H1 (cell line): ENCODE measurements around the gene CYP2A6. TPM values are rescaled to one million over a fixed set of nuclear protein-coding genes. Genes with fewer than 3 reads are reported as not detected.
A peak's percentile ranks its signal among the peaks of the same experiment; 100 is the strongest.

Experiments
- CTCF ChIA-PET: fragments of 300-600 bp; sonication (Branson Sonifier 250); formaldehyde crosslinking; loops from one replicate; lab custom pipeline; 2021; ENCODE audit not compliant: partially characterized antibody; lab: Charles Lee
- POLR2A ChIA-PET: fragments of 300-600 bp; sonication (Branson Sonifier 250); formaldehyde crosslinking; loops from one replicate; lab custom pipeline; 2021; ENCODE audit warnings: inconsistent platforms; ENCODE audit not compliant: partially characterized antibody; lab: Charles Lee
- DNase-seq, 2 experiments: peaks; one replicate each; pipeline versions ENCODE4 v3.0.0 to v3.0.0-alpha.2; 2010 to 2022; ENCODE audit warnings: low spot score in 2 of 2, low read depth in 1 of 2, mixed read lengths in 1 of 2
- FAIRE-seq: peaks from 2 replicates; lab custom pipeline; 2011; peaks lifted over from hg19 to GRCh38; lab: Jason Lieb, UNC
- H2AFZ ChIP-seq: 2 replicates; pipeline ENCODE4 v1.8.1; 2012; ENCODE audit warnings: low read length, inconsistent platforms
- H2AK5ac ChIP-seq: 2 replicates; pipeline ENCODE4 v1.6.1; 2013; ENCODE audit warnings: low read depth, low read length
- H2BK120ac ChIP-seq: replicated peaks from 2 replicates; pipeline ENCODE3; 2013; ENCODE audit warnings: low read depth, low read length, inconsistent platforms
- H2BK12ac ChIP-seq: 2 replicates; pipeline ENCODE4 v1.6.1; 2013; ENCODE audit warnings: low read depth, low read length
- H2BK15ac ChIP-seq: 2 replicates; pipeline ENCODE4 v1.6.1; 2013; ENCODE audit warnings: low read length
- H2BK20ac ChIP-seq: 2 replicates; pipeline ENCODE4 v1.6.1; 2013; ENCODE audit warnings: low read length
- H2BK5ac ChIP-seq: 2 replicates; pipeline ENCODE4 v1.6.1; 2013; ENCODE audit warnings: low read depth, low read length
- H3K14ac ChIP-seq: 2 replicates; pipeline ENCODE4 v1.6.1; 2013; ENCODE audit warnings: inconsistent platforms; ENCODE audit not compliant: insufficient read length
- H3K18ac ChIP-seq: 2 replicates; pipeline ENCODE4 v1.6.1; 2013; ENCODE audit warnings: low read length; ENCODE audit errors: extremely low read depth
- H3K23ac ChIP-seq: 2 replicates; pipeline ENCODE4 v1.6.1; 2013; ENCODE audit warnings: inconsistent platforms; ENCODE audit not compliant: insufficient read length
- H3K23me2 ChIP-seq: 2 replicates; pipeline ENCODE4 v1.6.1; 2013; ENCODE audit warnings: low read depth, low read length
- H3K27ac ChIP-seq: 2 replicates; pipeline ENCODE4 v1.6.1; 2011; ENCODE audit warnings: low read depth, low read length, inconsistent platforms
- H3K27me3 ChIP-seq, 4 experiments: replicated peaks in 1 of 4; 1 replicate in 1 of 4; 2 replicates in 3 of 4; pipeline versions ENCODE4 v1.6.1 to v1.8.1; 2011 to 2013; ENCODE audit warnings: low read length in 3 of 4, mild to moderate bottlenecking in 3 of 4, inconsistent platforms in 2 of 4, mixed read lengths in 2 of 4, moderate library complexity in 1 of 4; ENCODE audit not compliant: control insufficient read depth in 3 of 4, insufficient read depth in 3 of 4; ENCODE audit errors: extremely low read depth in 1 of 4
- H3K36me3 ChIP-seq, 4 experiments: 2 replicates each; pipeline versions ENCODE4 v1.6.1 to v1.8.1; 2011 to 2013; ENCODE audit warnings: mild to moderate bottlenecking in 4 of 4, low read length in 3 of 4, moderate library complexity in 2 of 4, control low read depth in 1 of 4, inconsistent platforms in 1 of 4; ENCODE audit not compliant: insufficient read depth in 4 of 4, control insufficient read depth in 2 of 4
- H3K4ac ChIP-seq: replicated peaks from 2 replicates; pipeline ENCODE3; 2013; ENCODE audit warnings: low read length, low read depth, mixed read lengths, inconsistent platforms; ENCODE audit not compliant: insufficient read length
- H3K4me1 ChIP-seq, 4 experiments: replicated peaks in 1 of 4; 1 replicate in 1 of 4; 2 replicates in 3 of 4; pipeline versions ENCODE4 v1.6.1 to v1.8.1; 2011 to 2013; ENCODE audit warnings: low read length in 3 of 4, inconsistent platforms in 2 of 4, mixed read lengths in 1 of 4; ENCODE audit not compliant: insufficient read depth in 4 of 4, control insufficient read depth in 3 of 4
- H3K4me2 ChIP-seq, 2 experiments: 2 replicates each; pipeline versions ENCODE4 v1.6.1 to v1.8.1; 2011 to 2013; ENCODE audit warnings: low read depth in 2 of 2, low read length in 2 of 2, control low read depth in 1 of 2, inconsistent platforms in 1 of 2, mild to moderate bottlenecking in 1 of 2; ENCODE audit not compliant: insufficient read depth in 1 of 2
- H3K4me3 ChIP-seq, 4 experiments: fragments of 200-600, 300-600 bp in 1 of 4; sonication (generic), shearing (Covaris generic), sonication (Bioruptor Twin) in 1 of 4; 2 replicates each; pipeline versions ENCODE4 v1.5.1 to v1.8.1; 2011 to 2016; ENCODE audit warnings: low read length in 4 of 4, low read depth in 3 of 4, control low read depth in 2 of 4, inconsistent platforms in 2 of 4, mild to moderate bottlenecking in 2 of 4, mixed read lengths in 1 of 4, moderate library complexity in 1 of 4; ENCODE audit not compliant: insufficient read depth in 2 of 4; ENCODE audit errors: extremely low read depth in 1 of 4
- H3K56ac ChIP-seq: replicated peaks from 2 replicates; pipeline ENCODE3; 2013; ENCODE audit warnings: low read depth, mild to moderate bottlenecking, mixed read lengths, low read length, inconsistent platforms; ENCODE audit not compliant: insufficient read length
- H3K79me1 ChIP-seq: 2 replicates; pipeline ENCODE4 v1.6.1; 2013; ENCODE audit warnings: low read depth, low read length, control low read depth
- H3K79me2 ChIP-seq, 2 experiments: 2 replicates each; pipeline versions ENCODE4 v1.6.1 to v1.8.1; 2012 to 2013; ENCODE audit warnings: low read length in 2 of 2, mild to moderate bottlenecking in 2 of 2, inconsistent platforms in 1 of 2; ENCODE audit not compliant: insufficient read depth in 2 of 2, control insufficient read depth in 1 of 2
- H3K9ac ChIP-seq, 4 experiments: replicated peaks in 1 of 4; 1 replicate in 1 of 4; 2 replicates in 3 of 4; pipeline versions ENCODE4 v1.6.1 to v1.8.1; 2011 to 2013; ENCODE audit warnings: low read depth in 3 of 4, low read length in 3 of 4, control low read depth in 2 of 4, mild to moderate bottlenecking in 2 of 4, moderate library complexity in 2 of 4, inconsistent platforms in 1 of 4; ENCODE audit errors: extremely low read depth in 1 of 4
- H3K9me3 ChIP-seq, 2 experiments: 2 replicates each; pipeline versions ENCODE4 v1.6.1 to v1.8.1; 2012 to 2013; ENCODE audit warnings: mild to moderate bottlenecking in 2 of 2, moderate library complexity in 2 of 2, control low read depth in 1 of 2, inconsistent platforms in 1 of 2, low read depth in 1 of 2, low read length in 1 of 2, mixed read lengths in 1 of 2; ENCODE audit not compliant: insufficient read depth in 2 of 2
- H4K20me1 ChIP-seq, 2 experiments: replicated peaks in 1 of 2; 2 replicates each; pipeline versions ENCODE3 to v1.8.1; 2011 to 2013; ENCODE audit warnings: inconsistent platforms in 2 of 2, low read length in 2 of 2, mild to moderate bottlenecking in 1 of 2; ENCODE audit not compliant: insufficient read depth in 2 of 2, control insufficient read depth in 1 of 2
- H4K5ac ChIP-seq: 2 replicates; pipeline ENCODE4 v1.6.1; 2013; ENCODE audit warnings: low read length, low read depth, mixed read lengths, inconsistent platforms; ENCODE audit not compliant: insufficient read length
- H4K8ac ChIP-seq: 2 replicates; pipeline ENCODE4 v1.8.0; 2013; ENCODE audit warnings: mild to moderate bottlenecking, moderate library complexity, low read length, inconsistent platforms; ENCODE audit not compliant: insufficient read depth; ENCODE audit errors: extremely low read depth
- H4K91ac ChIP-seq: replicated peaks from 2 replicates; pipeline ENCODE3; 2013; ENCODE audit warnings: low read length, mixed read lengths, inconsistent platforms; ENCODE audit not compliant: insufficient read length
- CHD1 ChIP-seq: IDR thresholded peaks from 2 replicates; pipeline ENCODE4 v1.6.1; 2012; ENCODE audit warnings: low read depth, low read length, improper control_type of control experiment
- EZH2 ChIP-seq: fragments of 200-600 bp; sonication (generic); IDR thresholded peaks from 2 replicates; pipeline ENCODE4 v1.7.1; 2012; ENCODE audit warnings: low read depth, mild to moderate bottlenecking, moderate library complexity, low read length, inconsistent platforms; ENCODE audit not compliant: severe bottlenecking
- POLR2A ChIP-seq, 2 experiments: IDR thresholded peaks; 1 replicate in 1 of 2; 2 replicates in 1 of 2; pipeline ENCODE4 v1.6.1; 2011; ENCODE audit warnings: low read depth in 2 of 2, low read length in 2 of 2, mild to moderate bottlenecking in 2 of 2; ENCODE audit errors: control extremely low read depth in 1 of 2
- POLR2AphosphoS5 ChIP-seq: IDR thresholded peaks from 2 replicates; pipeline ENCODE4 v1.6.1; 2011; ENCODE audit warnings: low read depth, low read length
- RAD21 ChIP-seq, 2 experiments: IDR thresholded peaks in 1 of 2; conservative IDR thresholded peaks in 1 of 2; 2 replicates each; pipeline ENCODE4 v1.6.1; 2011; ENCODE audit warnings: low read depth in 2 of 2, low read length in 2 of 2, improper control_type of control experiment in 1 of 2, inconsistent platforms in 1 of 2, mild to moderate bottlenecking in 1 of 2, moderate library complexity in 1 of 2
- SP2 ChIP-seq: IDR thresholded peaks from 2 replicates; pipeline ENCODE4 v1.6.1; 2012; ENCODE audit warnings: mild to moderate bottlenecking, low read length, inconsistent platforms
- TAF1 ChIP-seq: IDR thresholded peaks from 2 replicates; pipeline ENCODE4 v1.6.1; 2011; ENCODE audit warnings: mild to moderate bottlenecking, low read depth, low read length
- TCF12 ChIP-seq: IDR thresholded peaks from 2 replicates; pipeline ENCODE4 v1.6.1; 2011; ENCODE audit warnings: low read depth, mild to moderate bottlenecking, low read length
- WGBS, 2 experiments: shearing (Covaris generic) in 1 of 2; methylation state at CpG; one replicate each; pipeline versions ENCODE4 v1.1.6 to v1.1.7; 2013 to 2015; ENCODE audit warnings: low lambda C conversion rate in 2 of 2, mixed read lengths in 2 of 2, inconsistent platforms in 1 of 2, low coverage in 1 of 2, missing lambda C conversion rate in 1 of 2; ENCODE audit not compliant: insufficient replicate concordance in 2 of 2, insufficient coverage in 1 of 2, insufficient read length in 1 of 2; ENCODE audit errors: extremely low coverage in 1 of 2, missing lambda C conversion rate in 1 of 2; 5-methylcytosine and 5-hydroxymethylcytosine counted together
- polyA plus RNA-seq, 7 experiments: library from polyadenylated mRNA; depleted of rRNA in 3 of 7; stranded (reverse) in 5 of 7; unstranded in 2 of 7; fragments of >200 nt in 5 of 7; fragments of 200-250 nt in 2 of 7; gene quantifications; 1 replicate in 5 of 7; 2 replicates in 1 of 7; 4 replicates in 1 of 7; pipeline versions ENCODE4 v1.2.1 to v1.2.3, GENCODE V29; 2011 to 2013; ENCODE audit warnings: missing spikeins in 2 of 7, mixed read lengths in 2 of 7
- total RNA-seq: library from RNA; stranded (reverse); fragmentation: NEBNext Ultra II Directional; extraction: Animal tissue kit (Norgen Biotek cat#: 25700); gene quantifications from 2 replicates; pipeline ENCODE4 v1.2.1, GENCODE V29; 2021
- TF ChIP-seq, protein P1 (sequence below): IDR thresholded peaks from 2 replicates; pipeline ENCODE4 v1.6.1; 2012; ENCODE audit warnings: low read length, inconsistent platforms

The CYP2A6 gene
- total and polyA plus RNA-seq, 2 of the 8 experiments (the other 6 are each of a cell fraction or from before 2014, with no cell fraction given), result 0.33 TPM; not detected in 1

DNA sequence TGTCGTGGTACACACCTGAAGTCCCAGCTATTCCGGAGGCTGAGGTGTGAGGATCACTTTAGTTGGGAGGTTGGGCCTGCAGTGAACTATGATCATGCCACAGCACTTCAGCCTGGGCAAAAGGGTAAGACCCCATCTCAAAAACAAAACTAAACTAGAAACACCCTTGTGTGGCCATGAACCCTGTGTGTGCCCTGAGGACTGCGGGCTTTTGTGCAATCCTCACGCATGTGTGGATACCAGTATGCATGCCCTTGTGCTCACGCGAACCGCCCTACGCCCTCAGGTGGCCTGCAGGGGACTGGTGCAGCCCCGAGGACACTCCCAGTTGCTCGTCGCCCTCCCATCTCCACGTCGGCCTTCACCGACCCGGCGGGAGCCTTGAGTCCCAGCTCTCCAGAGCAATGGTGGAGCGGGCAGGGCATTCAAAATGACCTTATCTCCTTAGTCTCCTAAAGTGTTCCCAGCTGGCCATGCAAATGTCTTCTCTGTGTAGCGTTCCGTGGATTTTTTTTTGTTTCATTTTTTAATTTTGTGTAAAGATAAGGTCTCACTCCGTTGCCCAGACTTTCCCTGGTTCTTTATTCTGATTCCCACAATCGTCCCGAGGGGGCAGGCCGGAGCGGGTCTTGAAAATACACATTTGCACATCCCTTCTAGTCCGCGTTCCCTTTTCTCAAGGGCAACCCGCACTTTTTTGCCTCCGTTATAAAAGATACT is 52.1 kb downstream of the CYP2A6 start:
- WGBS, 2 experiments, result 13% methylated on average over 28 of the region's 28 CpGs; no CpG with 5 or more reads in 1 of the 2 experiments
- TF ChIP-seq EZH2, result no peak
- TF ChIP-seq, protein P1, sequence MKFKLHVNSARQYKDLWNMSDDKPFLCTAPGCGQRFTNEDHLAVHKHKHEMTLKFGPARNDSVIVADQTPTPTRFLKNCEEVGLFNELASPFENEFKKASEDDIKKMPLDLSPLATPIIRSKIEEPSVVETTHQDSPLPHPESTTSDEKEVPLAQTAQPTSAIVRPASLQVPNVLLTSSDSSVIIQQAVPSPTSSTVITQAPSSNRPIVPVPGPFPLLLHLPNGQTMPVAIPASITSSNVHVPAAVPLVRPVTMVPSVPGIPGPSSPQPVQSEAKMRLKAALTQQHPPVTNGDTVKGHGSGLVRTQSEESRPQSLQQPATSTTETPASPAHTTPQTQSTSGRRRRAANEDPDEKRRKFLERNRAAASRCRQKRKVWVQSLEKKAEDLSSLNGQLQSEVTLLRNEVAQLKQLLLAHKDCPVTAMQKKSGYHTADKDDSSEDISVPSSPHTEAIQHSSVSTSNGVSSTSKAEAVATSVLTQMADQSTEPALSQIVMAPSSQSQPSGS, result peak; percentile 69; the same call in 1 of the 2 replicates
- no peak for TF ChIP-seq TCF12
- peak; percentile 51 to 92 for TF ChIP-seq POLR2A (IDR thresholded peaks at IDR 0.05; ENCODE audit: control extremely low read depth in 1 of 2, low read depth in 2 of 2, low read length in 2 of 2)
- no peak for TF ChIP-seq SP2
- peak; percentile 91 for TF ChIP-seq POLR2AphosphoS5
- peak; percentile 74 for TF ChIP-seq TAF1
- peak; percentile 45 to 52 for TF ChIP-seq RAD21 (IDR thresholded peaks at IDR 0.05 in 1 of 2, conservative IDR thresholded peaks at IDR 0.05 in 1 of 2; ENCODE audit: low read depth in 2 of 2, low read length in 2 of 2)
- TF ChIP-seq CHD1, result no peak

More for the DNA sequence above, 52.1 kb downstream of the CYP2A6 start:
- H3K27me3 ChIP-seq, result no peaks in the 10 kb centered on the region
- H3K23me2 ChIP-seq, result peaks cover 6% of the 10 kb centered on the region
- H2BK20ac ChIP-seq, result no peak overlapping the region
- H2BK5ac ChIP-seq, result peak overlapping the region; percentile 36
- H4K91ac ChIP-seq, result peak overlapping the region; percentile 61
- peak overlapping the region; percentile 56 to 69 (median 66) for H3K9ac ChIP-seq
- CTCF ChIA-PET, result interaction anchor here (0.6 to 4.0 kb wide), 13 partner anchors 9 to 203 kb away, joined by 3 to 29 read pairs (median 5); partner anchors contain the start of gene RAB4B
- H2BK120ac ChIP-seq, result peak overlapping the region; percentile 70
- H4K20me1 ChIP-seq, result peaks cover 16 to 25% of the 10 kb centered on the region in 2 experiments
- H3K4ac ChIP-seq, result no peak overlapping the region
- peak overlapping the region; percentile 79 for H3K27ac ChIP-seq
- H2BK12ac ChIP-seq, result peak overlapping the region; percentile 18
- H3K4me2 ChIP-seq, result peak overlapping the region; percentile 36 to 74
- H2AFZ ChIP-seq, result peak overlapping the region; percentile 47; the same call in 1 of the 2 replicates
- no peak overlapping the region; the same call in 1 of the 2 replicates for H2AK5ac ChIP-seq
- no peak overlapping the region for H2BK15ac ChIP-seq
- peak overlapping the region; percentile 78; the same call in 1 of the 2 replicates for H3K18ac ChIP-seq
- peak overlapping the region; percentile 3 for H3K56ac ChIP-seq
- H3K9me3 ChIP-seq, result no peaks in the 10 kb centered on the region
- FAIRE-seq (peak; percentile 7), DNase-seq (peak; percentile 69 to 82)
- peaks cover 14 to 38% of the 10 kb centered on the region in 2 experiments for H3K79me2 ChIP-seq
- no peak overlapping the region for H3K14ac ChIP-seq
- peaks cover 3 to 25% (median 6%) of the 10 kb centered on the region in 4 experiments; a peak in 6 of 8 replicates for H3K36me3 ChIP-seq
- POLR2A ChIA-PET, result interaction anchor here (0.6 to 15.7 kb wide), 23 partner anchors 9 to 1740 kb away, joined by 3 to 241 read pairs (median 6); partner anchors contain the start of genes ACTMAP, COQ8B, ITPKC and MIA
- peaks cover 0 to 29% (median 18%) of the 10 kb centered on the region in 4 experiments; a peak in 6 of 7 replicates for H3K4me1 ChIP-seq
- H4K5ac ChIP-seq, result peak overlapping the region; percentile 53
- peaks cover 17% of the 10 kb centered on the region for H3K79me1 ChIP-seq
- H3K23ac ChIP-seq, result no peak overlapping the region
- peak overlapping the region; percentile 52 to 70 (median 64) for H3K4me3 ChIP-seq
- H4K8ac ChIP-seq, result peak overlapping the region; percentile 85; the same call in 1 of the 2 replicates
